ENCODE data around the gene LCA5L.
"Not testable (repeated sequence)": the region's sequence is repeated elsewhere in the genome, so short reads cannot be mapped to it uniquely, and the experiment has no call there.

The LCA5L gene

GRCh38 chr21:39386899-39387298 lies 58.7 kb downstream of the LCA5L start:
- no peak for DNase-seq

GRCh38 chr21:39386194-39386593 lies 59.4 kb downstream of the LCA5L start:
- DNase-seq = peak in 1 of 2 donors; percentile 15

- peak; percentile 38 to 76 for DNase-seq
These were observed 60.1 kb downstream of the LCA5L start for GRCh38 chr21:39385299-39386145.

DNA sequence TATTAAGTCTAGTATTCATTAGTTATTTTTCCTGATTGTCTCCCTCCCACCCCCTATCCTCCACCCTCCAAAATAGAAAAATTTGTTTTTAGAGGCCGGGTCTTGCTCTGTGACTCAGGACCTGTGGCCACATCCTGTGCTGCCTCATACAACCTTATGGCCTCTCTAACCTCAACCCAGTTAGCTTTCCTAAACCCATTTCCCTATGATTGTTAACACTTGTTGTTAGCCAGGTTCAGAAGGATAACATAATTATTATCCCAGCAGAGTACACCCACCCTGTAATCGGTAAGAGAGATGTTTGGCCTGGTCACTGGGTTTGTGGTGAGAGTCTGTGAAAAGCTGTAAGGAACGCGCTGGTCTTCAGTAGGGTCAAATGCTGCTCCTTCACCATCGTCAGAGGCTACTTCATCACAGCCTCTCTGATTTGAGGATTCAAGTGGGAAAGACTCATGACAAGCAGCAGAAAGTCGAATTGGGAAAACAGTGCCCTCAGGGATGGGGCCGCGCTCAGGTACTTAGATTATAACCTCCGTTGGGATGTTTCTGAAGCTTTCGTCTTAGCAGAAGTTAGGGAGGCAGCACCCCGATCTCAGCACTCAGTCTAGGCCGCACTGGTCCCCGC lies 60.8 kb downstream of the LCA5L start:
- DNase-seq = no peak

GRCh38 chr21:39382096-39382495 lies 63.5 kb downstream of the LCA5L start:
- DNase-seq = not testable (repeated sequence)

- DNase-seq = no peak
These were observed 64.6 kb downstream of the LCA5L start for GRCh38 chr21:39381009-39381408.

- DNase-seq = peak; percentile 89 to 91
These were observed 65.3 kb downstream of the LCA5L start for GRCh38 chr21:39379986-39380891.

DNA sequence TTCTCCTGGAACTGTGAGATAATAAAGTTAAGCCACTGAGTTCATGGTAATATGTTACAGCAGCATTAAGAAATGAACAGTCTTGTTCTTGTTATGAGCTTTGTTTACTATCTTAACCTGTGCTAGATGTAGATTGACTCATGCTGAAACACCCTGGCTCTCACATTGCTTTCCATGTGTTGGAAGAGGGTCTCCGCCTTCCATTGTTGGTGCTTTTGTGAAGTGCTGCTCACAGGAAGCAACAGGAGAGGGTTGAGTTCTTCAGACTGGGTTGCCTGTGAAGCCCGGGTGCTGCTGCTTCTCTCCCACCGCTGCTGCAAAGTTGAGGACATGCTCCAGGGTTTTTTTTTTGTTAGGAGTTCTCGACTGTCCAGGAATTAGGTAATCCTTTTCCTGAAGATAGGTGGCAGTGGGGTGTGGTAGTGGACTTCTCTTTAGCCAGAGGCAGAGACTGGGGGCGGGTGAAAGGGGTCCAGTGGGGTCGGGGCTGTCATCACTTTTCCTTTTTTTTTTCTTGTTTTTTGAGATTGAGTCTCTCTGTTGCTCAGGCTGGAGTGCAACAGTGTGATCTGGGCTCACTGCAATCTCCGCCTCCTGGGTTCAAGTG lies 68.0 kb downstream of the LCA5L start:
- DNase-seq = no peak

GRCh38 chr21:39375446-39375845 lies 70.1 kb downstream of the LCA5L start:
- no peak for DNase-seq

GRCh38 chr21:39374046-39374445 lies 71.5 kb downstream of the LCA5L start:
- DNase-seq = no peak

DNA sequence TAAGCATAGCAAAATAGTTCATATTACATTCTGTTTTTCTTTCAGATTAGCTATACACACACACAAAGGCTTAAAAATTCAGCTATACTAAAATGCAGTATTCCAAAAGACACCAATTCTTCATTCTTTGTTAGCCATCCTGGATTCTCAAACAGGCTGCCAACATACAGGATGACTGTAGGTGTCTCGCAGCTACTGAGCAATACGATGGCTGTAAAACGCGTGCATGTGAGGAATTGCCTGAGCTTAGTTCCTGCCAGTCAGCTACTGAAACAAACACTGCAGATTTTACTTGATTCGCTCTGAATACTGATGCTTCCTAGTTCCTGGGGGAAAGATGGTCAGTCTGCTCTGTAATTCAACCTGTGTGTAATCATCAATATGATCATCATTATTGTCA lies 71.9 kb downstream of the LCA5L start:
- DNase-seq = peak in 1 of 2 donors; percentile 24

- DNase-seq = not testable (repeated sequence)
These were observed 75.7 kb downstream of the LCA5L start for GRCh38 chr21:39369896-39370288.

- DNase-seq = no peak
These were observed 77.8 kb downstream of the LCA5L start for GRCh38 chr21:39367783-39368182.

DNA sequence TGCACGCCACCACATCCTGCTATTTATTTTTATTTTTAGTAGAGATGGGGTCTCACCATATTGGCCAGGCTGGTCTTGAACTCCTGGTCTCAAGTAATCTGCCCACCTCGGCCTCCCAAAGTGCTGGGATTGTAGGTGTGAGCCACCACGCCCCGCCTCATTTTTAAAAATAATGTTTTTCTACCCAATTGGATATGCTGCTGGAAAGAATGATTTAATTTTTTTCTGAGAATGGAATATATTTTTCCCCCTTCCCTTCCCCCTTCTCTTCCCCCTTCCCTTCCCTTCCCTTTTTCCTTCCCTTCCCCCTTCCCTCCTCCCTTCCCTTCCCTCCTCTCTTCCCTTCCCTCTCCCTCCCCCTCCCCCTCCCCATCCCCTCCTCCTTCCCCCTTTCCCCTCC lies 79.0 kb downstream of the LCA5L start:
- no peak for DNase-seq

GRCh38 chr21:39364949-39365348 lies 80.6 kb downstream of the LCA5L start:
- no peak for DNase-seq

GRCh38 chr21:39363607-39364555 lies 81.7 kb downstream of the LCA5L start:
- no peak for DNase-seq

- DNase-seq = no peak
These were observed 82.8 kb downstream of the LCA5L start for GRCh38 chr21:39362733-39363132.

GRCh38 chr21:39359382-39359781 lies 86.2 kb downstream of the LCA5L start:
- no peak for DNase-seq
